Fibroblast of skin of left quadriceps (primary cell): Measurements from ENCODE around the gene SPRYD3.

Experiments
- DNase-seq, 2 experiments: peaks; one replicate each; pipeline ENCODE4 v3.0.0-alpha.2; 2013; ENCODE audit warnings: low read depth in 2 of 2

The SPRYD3 gene

GRCh38 chr12:53078425-53079225 lies 565 bp downstream of the SPRYD3 start:
- DNase-seq = no peak

- DNase-seq = no peak
Observed at GRCh38 chr12:53077030-53077429, 2.2 kb downstream of the SPRYD3 start.

- DNase-seq = no peak
Observed at GRCh38 chr12:53076461-53076860, 2.7 kb downstream of the SPRYD3 start.

GRCh38 chr12:53074999-53075370 lies 4.2 kb downstream of the SPRYD3 start:
- no peak for DNase-seq

- DNase-seq = no peak
Observed at GRCh38 chr12:53074283-53074998, 4.7 kb downstream of the SPRYD3 start.

GRCh38 chr12:53073881-53074280 lies 5.3 kb downstream of the SPRYD3 start:
- no peak for DNase-seq

GRCh38 chr12:53071591-53072551 lies 7.3 kb downstream of the SPRYD3 start:
- no peak for DNase-seq

GRCh38 chr12:53070877-53071492 lies 8.2 kb downstream of the SPRYD3 start:
- no peak for DNase-seq

- DNase-seq = no peak
Observed at GRCh38 chr12:53069621-53070410, 9.4 kb downstream of the SPRYD3 start.

- no peak for DNase-seq
Observed at GRCh38 chr12:53068811-53069585, 10.2 kb downstream of the SPRYD3 start.

GRCh38 chr12:53067993-53068770 lies 11.0 kb downstream of the SPRYD3 start:
- DNase-seq = no peak

GRCh38 chr12:53067074-53067992 lies 11.9 kb downstream of the SPRYD3 start:
- no peak for DNase-seq

GRCh38 chr12:53065975-53066931 lies 12.9 kb downstream of the SPRYD3 start:
- peak in 1 of 2 experiments; percentile 62 for DNase-seq

- DNase-seq = no peak
Observed at GRCh38 chr12:53065470-53065869, 13.7 kb downstream of the SPRYD3 start.

- DNase-seq = no peak
Observed at GRCh38 chr12:53064613-53065436, 14.4 kb downstream of the SPRYD3 start.
